Measurements from ENCODE around the gene ZBTB38. TPM values are rescaled to one million over a fixed set of nuclear protein-coding genes. Genes with fewer than 3 reads are reported as not detected.

Gene ZBTB38
- polyA plus RNA-seq, 4 donors = 11.9 to 186 (median 21.8) TPM

GRCh38 chr3:141394560-141394959, 26.3 kb downstream of the ZBTB38 start:
- WGBS, 3 donors = 78 to 84% (median 83%) methylated on average over 3 of the region's 3 CpGs
- peaks cover 2 to 38% (median 4%) of the 10 kb centered on the region in 3 donors for H3K36me3 ChIP-seq (ENCODE audit: control insufficient read depth in 3 of 3, insufficient read depth in 2 of 3, low read depth in 1 of 3, low read length in 3 of 3)
- H3K9me3 ChIP-seq (ENCODE audit: control insufficient read depth in 2 of 2, insufficient read depth in 1 of 2, low read depth in 1 of 2, low read length in 1 of 2) = peaks cover 0 to 16% of the 10 kb centered on the region in 2 donors
- no peak overlapping the region for H3K27ac ChIP-seq (ENCODE audit: low read depth in 1 of 3, low read length in 2 of 3)
- H3K4me1 ChIP-seq (ENCODE audit: control insufficient read depth in 3 of 3, insufficient read depth in 2 of 3, low read depth in 1 of 3, low read length in 2 of 3) = peaks cover 0 to 6% (median 0%) of the 10 kb centered on the region in 3 donors
- FAIRE-seq (no peak), DNase-seq (no peak)
- no peak overlapping the region for H3K4me3 ChIP-seq (ENCODE audit: low read depth in 1 of 3, low read length in 3 of 3)
- no peaks in the 10 kb centered on the region for H3K27me3 ChIP-seq (ENCODE audit: control insufficient read depth in 3 of 3, insufficient read depth in 3 of 3, low read length in 3 of 3)

- no peak for FAIRE-seq
- H3K9me3 ChIP-seq (ENCODE audit: control insufficient read depth in 2 of 2, insufficient read depth in 1 of 2, low read depth in 1 of 2, low read length in 1 of 2) = peaks cover 0 to 16% of the 10 kb centered on the region in 2 donors
- peaks cover 0 to 10% (median 0%) of the 10 kb centered on the region in 3 donors for H3K4me1 ChIP-seq (ENCODE audit: control insufficient read depth in 3 of 3, insufficient read depth in 2 of 3, low read depth in 1 of 3, low read length in 2 of 3)
- no peak for DNase-seq
- no peak overlapping the region for H3K27ac ChIP-seq (ENCODE audit: low read depth in 1 of 3, low read length in 2 of 3)
- 91 to 92% (median 92%) methylated on average over 5 of the region's 5 CpGs for WGBS, 3 donors
- H3K27me3 ChIP-seq (ENCODE audit: control insufficient read depth in 3 of 3, insufficient read depth in 3 of 3, low read length in 3 of 3) = no peaks in the 10 kb centered on the region
- H3K4me3 ChIP-seq (ENCODE audit: low read depth in 1 of 3, low read length in 3 of 3) = no peak overlapping the region
- H3K36me3 ChIP-seq (ENCODE audit: control insufficient read depth in 3 of 3, insufficient read depth in 2 of 3, low read depth in 1 of 3, low read length in 3 of 3) = peaks cover 2 to 38% (median 4%) of the 10 kb centered on the region in 3 donors
These were observed 26.8 kb downstream of the ZBTB38 start for GRCh38 chr3:141395005-141395589.

- Histone ChIP-seq H3K27me3 (ENCODE audit: control insufficient read depth in 3 of 3, insufficient read depth in 3 of 3, low read length in 3 of 3) (no peaks in the 10 kb centered on the region), H3K9me3 (ENCODE audit: control insufficient read depth in 2 of 2, insufficient read depth in 1 of 2, low read depth in 1 of 2, low read length in 1 of 2) (peaks cover 0 to 16% of the 10 kb centered on the region in 2 donors), H3K36me3 (ENCODE audit: control insufficient read depth in 3 of 3, insufficient read depth in 2 of 3, low read depth in 1 of 3, low read length in 3 of 3) (peaks cover 2 to 22% (median 4%) of the 10 kb centered on the region in 3 donors), H3K4me3 (ENCODE audit: low read depth in 1 of 3, low read length in 3 of 3) (no peak overlapping the region), H3K27ac (ENCODE audit: low read depth in 1 of 3, low read length in 2 of 3) (no peak overlapping the region), H3K4me1 (ENCODE audit: control insufficient read depth in 3 of 3, insufficient read depth in 2 of 3, low read depth in 1 of 3, low read length in 2 of 3) (peaks cover 2 to 29% (median 3%) of the 10 kb centered on the region in 3 donors)
- FAIRE-seq (no peak), DNase-seq (no peak)
- 94 to 96% (median 95%) methylated on average over 5 of the region's 5 CpGs for WGBS, 3 donors
These were observed 29.7 kb downstream of the ZBTB38 start for GRCh38 chr3:141397996-141398395.

- DNase-seq = no peak
- Histone ChIP-seq H3K9me3 (ENCODE audit: control insufficient read depth in 2 of 2, insufficient read depth in 1 of 2, low read depth in 1 of 2, low read length in 1 of 2) (peaks cover 0 to 15% of the 10 kb centered on the region in 2 donors), H3K4me3 (ENCODE audit: low read depth in 1 of 3, low read length in 3 of 3) (no peak overlapping the region), H3K27me3 (ENCODE audit: control insufficient read depth in 3 of 3, insufficient read depth in 3 of 3, low read length in 3 of 3) (no peaks in the 10 kb centered on the region), H3K27ac (ENCODE audit: low read depth in 1 of 3, low read length in 2 of 3) (peak overlapping the region in 2 of 3 donors; percentile 61 to 84), H3K36me3 (ENCODE audit: control insufficient read depth in 3 of 3, insufficient read depth in 2 of 3, low read depth in 1 of 3, low read length in 3 of 3) (peaks cover 2 to 14% (median 4%) of the 10 kb centered on the region in 3 donors), H3K4me1 (ENCODE audit: control insufficient read depth in 3 of 3, insufficient read depth in 2 of 3, low read depth in 1 of 3, low read length in 2 of 3) (peaks cover 3 to 40% (median 7%) of the 10 kb centered on the region in 3 donors)
- no peak for FAIRE-seq
- WGBS, 3 donors = 55 to 69% (median 60%) methylated on average over 2 of the region's 2 CpGs
These were observed 30.9 kb downstream of the ZBTB38 start for GRCh38 chr3:141399200-141399599.

GRCh38 chr3:141400073-141400971, 32.0 kb downstream of the ZBTB38 start:
- no peaks in the 10 kb centered on the region for H3K27me3 ChIP-seq (ENCODE audit: control insufficient read depth in 3 of 3, insufficient read depth in 3 of 3, low read length in 3 of 3)
- DNase-seq (peak; percentile 79 to 93), FAIRE-seq (no peak)
- H3K4me1 ChIP-seq (ENCODE audit: control insufficient read depth in 3 of 3, insufficient read depth in 2 of 3, low read depth in 1 of 3, low read length in 2 of 3) = peaks cover 5 to 40% (median 13%) of the 10 kb centered on the region in 3 donors
- peak overlapping the region; percentile 84 to 89 (median 85) for H3K27ac ChIP-seq (ENCODE audit: low read depth in 1 of 3, low read length in 2 of 3)
- 35 to 46% (median 35%) methylated on average over 5 of the region's 5 CpGs for WGBS, 3 donors
- no peak overlapping the region for H3K4me3 ChIP-seq (ENCODE audit: low read depth in 1 of 3, low read length in 3 of 3)
- H3K9me3 ChIP-seq (ENCODE audit: control insufficient read depth in 2 of 2, insufficient read depth in 1 of 2, low read depth in 1 of 2, low read length in 1 of 2) = peaks cover 0 to 9% of the 10 kb centered on the region in 2 donors
- H3K36me3 ChIP-seq (ENCODE audit: control insufficient read depth in 3 of 3, insufficient read depth in 2 of 3, low read depth in 1 of 3, low read length in 3 of 3) = peaks cover 4 to 16% (median 5%) of the 10 kb centered on the region in 3 donors

- Histone ChIP-seq H3K4me1 (ENCODE audit: control insufficient read depth in 3 of 3, insufficient read depth in 2 of 3, low read depth in 1 of 3, low read length in 2 of 3) (peaks cover 5 to 41% (median 13%) of the 10 kb centered on the region in 3 donors), H3K27me3 (ENCODE audit: control insufficient read depth in 3 of 3, insufficient read depth in 3 of 3, low read length in 3 of 3) (no peaks in the 10 kb centered on the region), H3K36me3 (ENCODE audit: control insufficient read depth in 3 of 3, insufficient read depth in 2 of 3, low read depth in 1 of 3, low read length in 3 of 3) (peaks cover 8 to 18% (median 10%) of the 10 kb centered on the region in 3 donors), H3K4me3 (ENCODE audit: low read depth in 1 of 3, low read length in 3 of 3) (no peak overlapping the region), H3K9me3 (ENCODE audit: control insufficient read depth in 2 of 2, insufficient read depth in 1 of 2, low read depth in 1 of 2, low read length in 1 of 2) (peaks cover 0 to 9% of the 10 kb centered on the region in 2 donors), H3K27ac (ENCODE audit: low read depth in 1 of 3, low read length in 2 of 3) (peak overlapping the region in 1 of 3 donors; percentile 84)
- WGBS, 3 donors = 64 to 74% (median 67%) methylated on average over 1 of the region's 1 CpG
- DNase-seq (no peak), FAIRE-seq (no peak)
These were observed 32.8 kb downstream of the ZBTB38 start for GRCh38 chr3:141401095-141401494.

GRCh38 chr3:141401573-141402475, 33.5 kb downstream of the ZBTB38 start:
- Histone ChIP-seq H3K4me1 (ENCODE audit: control insufficient read depth in 3 of 3, insufficient read depth in 2 of 3, low read depth in 1 of 3, low read length in 2 of 3) (peaks cover 5 to 46% (median 13%) of the 10 kb centered on the region in 3 donors), H3K9me3 (ENCODE audit: control insufficient read depth in 2 of 2, insufficient read depth in 1 of 2, low read depth in 1 of 2, low read length in 1 of 2) (peaks cover 0 to 5% of the 10 kb centered on the region in 2 donors), H3K4me3 (ENCODE audit: low read depth in 1 of 3, low read length in 3 of 3) (peak overlapping the region; percentile 58 to 91 (median 84)), H3K27ac (ENCODE audit: low read depth in 1 of 3, low read length in 2 of 3) (peak overlapping the region; percentile 84 to 97 (median 95)), H3K36me3 (ENCODE audit: control insufficient read depth in 3 of 3, insufficient read depth in 2 of 3, low read depth in 1 of 3, low read length in 3 of 3) (peaks cover 8 to 24% (median 11%) of the 10 kb centered on the region in 3 donors), H3K27me3 (ENCODE audit: control insufficient read depth in 3 of 3, insufficient read depth in 3 of 3, low read length in 3 of 3) (no peaks in the 10 kb centered on the region)
- FAIRE-seq (no peak), DNase-seq (peak; percentile 48 to 84)
- WGBS, 3 donors = 4 to 7% (median 5%) methylated on average over 33 to 59 of the region's 59 CpGs

Measured in small intestine (tissue), 7 donors.